Measurements from ENCODE around the gene MC2R. TPM values are rescaled to one million over a fixed set of nuclear protein-coding genes. Genes with fewer than 3 reads are reported as not detected.
A peak's percentile ranks its signal among the peaks of the same experiment; 100 is the strongest.

Gene MC2R
- total and polyA plus RNA-seq, 2 donors (not counting 1 experiment from before 2014, with no cell fraction given): not detected

- TF ChIP-seq EZH2 (IDR thresholded peaks at IDR 0.05; ENCODE audit: low read length, missing control alignments): no peak
- TF ChIP-seq CTCF (conservative IDR thresholded peaks at IDR 0.05 in 1 of 2, IDR thresholded peaks at IDR 0.05 in 1 of 2; ENCODE audit: low read depth in 1 of 2, low read length in 2 of 2): no peak
- Histone ChIP-seq H3K27ac (ENCODE audit: insufficient read depth, low read length) (no peak overlapping the region), H3K4me3 (replicated peaks in 1 of 4; ENCODE audit: control extremely low read depth in 1 of 4, insufficient read depth in 1 of 4, low read depth in 3 of 4, low read length in 4 of 4) (no peak overlapping the region), H3K9me3 (ENCODE audit: control insufficient read depth, insufficient read depth, low read depth, low read length) (no peaks in the 10 kb centered on the region), H3K9ac (ENCODE audit: insufficient read depth, low read length) (no peak overlapping the region), H3K27me3 (ENCODE audit: control insufficient read depth, insufficient read depth, low read length) (no peaks in the 10 kb centered on the region), H3K36me3 (ENCODE audit: control insufficient read depth, insufficient read depth, low read length) (no peaks in the 10 kb centered on the region), H3K4me1 (ENCODE audit: control insufficient read depth, extremely low read depth, insufficient read depth, low read length) (no peaks in the 10 kb centered on the region), H2AFZ (ENCODE audit: low read length) (no peak overlapping the region), H3K4me2 (ENCODE audit: extremely low read depth, insufficient read depth, low read length) (no peak overlapping the region), H4K20me1 (ENCODE audit: control insufficient read depth, extremely low read depth, insufficient read depth, low read length) (no peaks in the 10 kb centered on the region), H3K79me2 (ENCODE audit: control insufficient read depth, insufficient read depth, low read length) (no peaks in the 10 kb centered on the region)
- no peak for DNase-seq (ENCODE audit: low read depth in 2 of 2)
Measured at GRCh38 chr18:13892098-13892497, 23.2 kb downstream of the MC2R start.

- Histone ChIP-seq H3K27me3 (ENCODE audit: control insufficient read depth, insufficient read depth, low read length) (no peaks in the 10 kb centered on the region), H3K27ac (ENCODE audit: insufficient read depth, low read length) (no peak overlapping the region), H3K36me3 (ENCODE audit: control insufficient read depth, insufficient read depth, low read length) (no peaks in the 10 kb centered on the region), H3K79me2 (ENCODE audit: control insufficient read depth, insufficient read depth, low read length) (no peaks in the 10 kb centered on the region), H3K9me3 (ENCODE audit: control insufficient read depth, insufficient read depth, low read depth, low read length) (no peaks in the 10 kb centered on the region), H3K4me1 (ENCODE audit: control insufficient read depth, extremely low read depth, insufficient read depth, low read length) (no peaks in the 10 kb centered on the region), H2AFZ (ENCODE audit: low read length) (no peak overlapping the region), H3K9ac (ENCODE audit: insufficient read depth, low read length) (no peak overlapping the region), H3K4me2 (ENCODE audit: extremely low read depth, insufficient read depth, low read length) (no peak overlapping the region), H3K4me3 (replicated peaks in 1 of 4; ENCODE audit: control extremely low read depth in 1 of 4, insufficient read depth in 1 of 4, low read depth in 3 of 4, low read length in 4 of 4) (no peak overlapping the region), H4K20me1 (ENCODE audit: control insufficient read depth, extremely low read depth, insufficient read depth, low read length) (no peaks in the 10 kb centered on the region)
- no peak for DNase-seq (ENCODE audit: low read depth in 2 of 2)
- TF ChIP-seq CTCF (conservative IDR thresholded peaks at IDR 0.05 in 1 of 2, IDR thresholded peaks at IDR 0.05 in 1 of 2; ENCODE audit: low read depth in 1 of 2, low read length in 2 of 2): no peak
Measured at GRCh38 chr18:13890761-13891361, 24.5 kb downstream of the MC2R start.

GRCh38 chr18:13889671-13890070, 25.7 kb downstream of the MC2R start:
- no peaks in the 10 kb centered on the region for H3K4me1 ChIP-seq (ENCODE audit: control insufficient read depth, extremely low read depth, insufficient read depth, low read length)
- no peak overlapping the region for H3K4me2 ChIP-seq (ENCODE audit: extremely low read depth, insufficient read depth, low read length)
- no peaks in the 10 kb centered on the region for H3K27me3 ChIP-seq (ENCODE audit: control insufficient read depth, insufficient read depth, low read length)
- no peaks in the 10 kb centered on the region for H4K20me1 ChIP-seq (ENCODE audit: control insufficient read depth, extremely low read depth, insufficient read depth, low read length)
- no peak overlapping the region for H3K9ac ChIP-seq (ENCODE audit: insufficient read depth, low read length)
- no peaks in the 10 kb centered on the region for H3K9me3 ChIP-seq (ENCODE audit: control insufficient read depth, insufficient read depth, low read depth, low read length)
- H2AFZ ChIP-seq (ENCODE audit: low read length): no peak overlapping the region
- H3K36me3 ChIP-seq (ENCODE audit: control insufficient read depth, insufficient read depth, low read length): no peaks in the 10 kb centered on the region
- no peak overlapping the region for H3K4me3 ChIP-seq (replicated peaks in 1 of 4; ENCODE audit: control extremely low read depth in 1 of 4, insufficient read depth in 1 of 4, low read depth in 3 of 4, low read length in 4 of 4)
- no peaks in the 10 kb centered on the region for H3K79me2 ChIP-seq (ENCODE audit: control insufficient read depth, insufficient read depth, low read length)
- peak in 1 of 2 donors; percentile 56 for DNase-seq (ENCODE audit: low read depth in 2 of 2)
- H3K27ac ChIP-seq (ENCODE audit: insufficient read depth, low read length): no peak overlapping the region
- TF ChIP-seq CTCF (conservative IDR thresholded peaks at IDR 0.05 in 1 of 2, IDR thresholded peaks at IDR 0.05 in 1 of 2; ENCODE audit: low read depth in 1 of 2, low read length in 2 of 2): no peak
- TF ChIP-seq EZH2 (IDR thresholded peaks at IDR 0.05; ENCODE audit: low read length, missing control alignments): no peak

Measured in fibroblast of lung (primary cell).